H1 (cell line): ENCODE results near the gene HDAC7. TPM values are rescaled to one million over a fixed set of nuclear protein-coding genes. Genes with fewer than 3 reads are reported as not detected.

ENCODE experiments used
- CTCF ChIA-PET: fragments of 300-600 bp; sonication (Branson Sonifier 250); formaldehyde crosslinking; loops from one replicate; lab custom pipeline; 2021; ENCODE audit not compliant: partially characterized antibody; lab: Charles Lee
- POLR2A ChIA-PET: fragments of 300-600 bp; sonication (Branson Sonifier 250); formaldehyde crosslinking; loops from one replicate; lab custom pipeline; 2021; ENCODE audit warnings: inconsistent platforms; ENCODE audit not compliant: partially characterized antibody; lab: Charles Lee
- DNase-seq, 2 experiments: peaks; one replicate each; pipeline versions ENCODE4 v3.0.0 to v3.0.0-alpha.2; 2010 to 2022; ENCODE audit warnings: low spot score in 2 of 2, low read depth in 1 of 2, mixed read lengths in 1 of 2
- FAIRE-seq: peaks from 2 replicates; lab custom pipeline; 2011; peaks lifted over from hg19 to GRCh38; lab: Jason Lieb, UNC
- H2AFZ ChIP-seq: 2 replicates; pipeline ENCODE4 v1.8.1; 2012; ENCODE audit warnings: low read length, inconsistent platforms
- H2AK5ac ChIP-seq: 2 replicates; pipeline ENCODE4 v1.6.1; 2013; ENCODE audit warnings: low read depth, low read length
- H2BK120ac ChIP-seq: replicated peaks from 2 replicates; pipeline ENCODE3; 2013; ENCODE audit warnings: low read depth, low read length, inconsistent platforms
- H2BK12ac ChIP-seq: 2 replicates; pipeline ENCODE4 v1.6.1; 2013; ENCODE audit warnings: low read depth, low read length
- H2BK15ac ChIP-seq: 2 replicates; pipeline ENCODE4 v1.6.1; 2013; ENCODE audit warnings: low read length
- H2BK20ac ChIP-seq: 2 replicates; pipeline ENCODE4 v1.6.1; 2013; ENCODE audit warnings: low read length
- H2BK5ac ChIP-seq: 2 replicates; pipeline ENCODE4 v1.6.1; 2013; ENCODE audit warnings: low read depth, low read length
- H3K14ac ChIP-seq: 2 replicates; pipeline ENCODE4 v1.6.1; 2013; ENCODE audit warnings: inconsistent platforms; ENCODE audit not compliant: insufficient read length
- H3K18ac ChIP-seq: 2 replicates; pipeline ENCODE4 v1.6.1; 2013; ENCODE audit warnings: low read length; ENCODE audit errors: extremely low read depth
- H3K23ac ChIP-seq: 2 replicates; pipeline ENCODE4 v1.6.1; 2013; ENCODE audit warnings: inconsistent platforms; ENCODE audit not compliant: insufficient read length
- H3K23me2 ChIP-seq: 2 replicates; pipeline ENCODE4 v1.6.1; 2013; ENCODE audit warnings: low read depth, low read length
- H3K27ac ChIP-seq: 2 replicates; pipeline ENCODE4 v1.6.1; 2011; ENCODE audit warnings: low read depth, low read length, inconsistent platforms
- H3K27me3 ChIP-seq, 4 experiments: replicated peaks in 1 of 4; 1 replicate in 1 of 4; 2 replicates in 3 of 4; pipeline versions ENCODE4 v1.6.1 to v1.8.1; 2011 to 2013; ENCODE audit warnings: low read length in 3 of 4, mild to moderate bottlenecking in 3 of 4, inconsistent platforms in 2 of 4, mixed read lengths in 2 of 4, moderate library complexity in 1 of 4; ENCODE audit not compliant: control insufficient read depth in 3 of 4, insufficient read depth in 3 of 4; ENCODE audit errors: extremely low read depth in 1 of 4
- H3K36me3 ChIP-seq, 4 experiments: 2 replicates each; pipeline versions ENCODE4 v1.6.1 to v1.8.1; 2011 to 2013; ENCODE audit warnings: mild to moderate bottlenecking in 4 of 4, low read length in 3 of 4, moderate library complexity in 2 of 4, control low read depth in 1 of 4, inconsistent platforms in 1 of 4; ENCODE audit not compliant: insufficient read depth in 4 of 4, control insufficient read depth in 2 of 4
- H3K4ac ChIP-seq: replicated peaks from 2 replicates; pipeline ENCODE3; 2013; ENCODE audit warnings: low read length, low read depth, mixed read lengths, inconsistent platforms; ENCODE audit not compliant: insufficient read length
- H3K4me1 ChIP-seq, 4 experiments: replicated peaks in 1 of 4; 1 replicate in 1 of 4; 2 replicates in 3 of 4; pipeline versions ENCODE4 v1.6.1 to v1.8.1; 2011 to 2013; ENCODE audit warnings: low read length in 3 of 4, inconsistent platforms in 2 of 4, mixed read lengths in 1 of 4; ENCODE audit not compliant: insufficient read depth in 4 of 4, control insufficient read depth in 3 of 4
- H3K4me2 ChIP-seq, 2 experiments: 2 replicates each; pipeline versions ENCODE4 v1.6.1 to v1.8.1; 2011 to 2013; ENCODE audit warnings: low read depth in 2 of 2, low read length in 2 of 2, control low read depth in 1 of 2, inconsistent platforms in 1 of 2, mild to moderate bottlenecking in 1 of 2; ENCODE audit not compliant: insufficient read depth in 1 of 2
- H3K4me3 ChIP-seq, 4 experiments: fragments of 200-600, 300-600 bp in 1 of 4; sonication (generic), shearing (Covaris generic), sonication (Bioruptor Twin) in 1 of 4; 2 replicates each; pipeline versions ENCODE4 v1.5.1 to v1.8.1; 2011 to 2016; ENCODE audit warnings: low read length in 4 of 4, low read depth in 3 of 4, control low read depth in 2 of 4, inconsistent platforms in 2 of 4, mild to moderate bottlenecking in 2 of 4, mixed read lengths in 1 of 4, moderate library complexity in 1 of 4; ENCODE audit not compliant: insufficient read depth in 2 of 4; ENCODE audit errors: extremely low read depth in 1 of 4
- H3K56ac ChIP-seq: replicated peaks from 2 replicates; pipeline ENCODE3; 2013; ENCODE audit warnings: low read depth, mild to moderate bottlenecking, mixed read lengths, low read length, inconsistent platforms; ENCODE audit not compliant: insufficient read length
- H3K79me1 ChIP-seq: 2 replicates; pipeline ENCODE4 v1.6.1; 2013; ENCODE audit warnings: low read depth, low read length, control low read depth
- H3K79me2 ChIP-seq, 2 experiments: 2 replicates each; pipeline versions ENCODE4 v1.6.1 to v1.8.1; 2012 to 2013; ENCODE audit warnings: low read length in 2 of 2, mild to moderate bottlenecking in 2 of 2, inconsistent platforms in 1 of 2; ENCODE audit not compliant: insufficient read depth in 2 of 2, control insufficient read depth in 1 of 2
- H3K9ac ChIP-seq, 4 experiments: replicated peaks in 1 of 4; 1 replicate in 1 of 4; 2 replicates in 3 of 4; pipeline versions ENCODE4 v1.6.1 to v1.8.1; 2011 to 2013; ENCODE audit warnings: low read depth in 3 of 4, low read length in 3 of 4, control low read depth in 2 of 4, mild to moderate bottlenecking in 2 of 4, moderate library complexity in 2 of 4, inconsistent platforms in 1 of 4; ENCODE audit errors: extremely low read depth in 1 of 4
- H3K9me3 ChIP-seq, 2 experiments: 2 replicates each; pipeline versions ENCODE4 v1.6.1 to v1.8.1; 2012 to 2013; ENCODE audit warnings: mild to moderate bottlenecking in 2 of 2, moderate library complexity in 2 of 2, control low read depth in 1 of 2, inconsistent platforms in 1 of 2, low read depth in 1 of 2, low read length in 1 of 2, mixed read lengths in 1 of 2; ENCODE audit not compliant: insufficient read depth in 2 of 2
- H4K20me1 ChIP-seq, 2 experiments: replicated peaks in 1 of 2; 2 replicates each; pipeline versions ENCODE3 to v1.8.1; 2011 to 2013; ENCODE audit warnings: inconsistent platforms in 2 of 2, low read length in 2 of 2, mild to moderate bottlenecking in 1 of 2; ENCODE audit not compliant: insufficient read depth in 2 of 2, control insufficient read depth in 1 of 2
- H4K5ac ChIP-seq: 2 replicates; pipeline ENCODE4 v1.6.1; 2013; ENCODE audit warnings: low read length, low read depth, mixed read lengths, inconsistent platforms; ENCODE audit not compliant: insufficient read length
- H4K8ac ChIP-seq: 2 replicates; pipeline ENCODE4 v1.8.0; 2013; ENCODE audit warnings: mild to moderate bottlenecking, moderate library complexity, low read length, inconsistent platforms; ENCODE audit not compliant: insufficient read depth; ENCODE audit errors: extremely low read depth
- H4K91ac ChIP-seq: replicated peaks from 2 replicates; pipeline ENCODE3; 2013; ENCODE audit warnings: low read length, mixed read lengths, inconsistent platforms; ENCODE audit not compliant: insufficient read length
- CBX5 ChIP-seq: fragments of 300-800, 300-1000 bp; sonication (generic); IDR thresholded peaks from 2 replicates; pipeline ENCODE4 v1.7.1; 2016; ENCODE audit warnings: antibody characterized with exemption, low read length, low read depth
- CHD2 ChIP-seq: IDR thresholded peaks from 2 replicates; pipeline ENCODE4 v1.6.1; 2012; ENCODE audit warnings: low read length, improper control_type of control experiment
- EZH2 ChIP-seq: fragments of 200-600 bp; sonication (generic); IDR thresholded peaks from 2 replicates; pipeline ENCODE4 v1.7.1; 2012; ENCODE audit warnings: low read depth, mild to moderate bottlenecking, moderate library complexity, low read length, inconsistent platforms; ENCODE audit not compliant: severe bottlenecking
- FOSL1 ChIP-seq: IDR thresholded peaks from 2 replicates; pipeline ENCODE4 v1.6.1; 2011; ENCODE audit warnings: mild to moderate bottlenecking, low read depth, low read length, moderate library complexity; ENCODE audit not compliant: insufficient read depth
- HDAC6 ChIP-seq: IDR thresholded peaks from one replicate; pipeline ENCODE4 v1.7.1; 2012; ENCODE audit warnings: low read depth, mild to moderate bottlenecking, inconsistent platforms, low read length, moderate library complexity
- JUN ChIP-seq: IDR thresholded peaks from 2 replicates; pipeline ENCODE4 v1.6.1; 2011; ENCODE audit warnings: low read depth, mild to moderate bottlenecking, improper control_type of control experiment, low read length
- POU5F1 ChIP-seq: IDR thresholded peaks from 2 replicates; pipeline ENCODE4 v1.6.1; 2011; ENCODE audit warnings: low read depth, mild to moderate bottlenecking, low read length, moderate library complexity
- SAP30 ChIP-seq: fragments of 300-600 bp; sonication (generic); IDR thresholded peaks from 2 replicates; pipeline ENCODE4 v1.7.1; 2012; ENCODE audit warnings: low read length, moderate library complexity, mild to moderate bottlenecking, inconsistent platforms; ENCODE audit not compliant: insufficient read depth, insufficient replicate concordance
- SIRT6 ChIP-seq: IDR thresholded peaks from one replicate; pipeline ENCODE4 v1.7.1; 2012; ENCODE audit warnings: low read length, inconsistent platforms
- SP2 ChIP-seq: IDR thresholded peaks from 2 replicates; pipeline ENCODE4 v1.6.1; 2012; ENCODE audit warnings: mild to moderate bottlenecking, low read length, inconsistent platforms
- SRF ChIP-seq: IDR thresholded peaks from 2 replicates; pipeline ENCODE4 v1.6.1; 2011; ENCODE audit warnings: mild to moderate bottlenecking, low read depth, low read length, moderate library complexity
- TBP ChIP-seq: IDR thresholded peaks from 2 replicates; pipeline ENCODE4 v1.6.1; 2011; ENCODE audit warnings: low read depth, low read length, improper control_type of control experiment
- TEAD4 ChIP-seq: IDR thresholded peaks from 2 replicates; pipeline ENCODE4 v1.6.1; 2012; ENCODE audit warnings: low read depth, low read length, inconsistent platforms, mixed read lengths
- WGBS, 2 experiments: shearing (Covaris generic) in 1 of 2; methylation state at CpG; one replicate each; pipeline versions ENCODE4 v1.1.6 to v1.1.7; 2013 to 2015; ENCODE audit warnings: low lambda C conversion rate in 2 of 2, mixed read lengths in 2 of 2, inconsistent platforms in 1 of 2, low coverage in 1 of 2, missing lambda C conversion rate in 1 of 2; ENCODE audit not compliant: insufficient replicate concordance in 2 of 2, insufficient coverage in 1 of 2, insufficient read length in 1 of 2; ENCODE audit errors: extremely low coverage in 1 of 2, missing lambda C conversion rate in 1 of 2; 5-methylcytosine and 5-hydroxymethylcytosine counted together
- polyA plus RNA-seq, 7 experiments: library from polyadenylated mRNA; depleted of rRNA in 3 of 7; stranded (reverse) in 5 of 7; unstranded in 2 of 7; fragments of >200 nt in 5 of 7; fragments of 200-250 nt in 2 of 7; gene quantifications; 1 replicate in 5 of 7; 2 replicates in 1 of 7; 4 replicates in 1 of 7; pipeline versions ENCODE4 v1.2.1 to v1.2.3, GENCODE V29; 2011 to 2013; ENCODE audit warnings: missing spikeins in 2 of 7, mixed read lengths in 2 of 7
- total RNA-seq: library from RNA; stranded (reverse); fragmentation: NEBNext Ultra II Directional; extraction: Animal tissue kit (Norgen Biotek cat#: 25700); gene quantifications from 2 replicates; pipeline ENCODE4 v1.2.1, GENCODE V29; 2021

HDAC7 gene
- total and polyA plus RNA-seq, 2 of the 8 experiments (the other 6 are each of a cell fraction or from before 2014, with no cell fraction given), result 25.5 to 84.9 TPM

GRCh38 chr12:47754881-47755280 lies 64.8 kb downstream of the HDAC7 start:
- H3K4me3 ChIP-seq, result no peak overlapping the region
- H2BK12ac ChIP-seq, result peak overlapping the region; percentile 78; the same call in 1 of the 2 replicates
- no peaks in the 10 kb centered on the region for H3K79me2 ChIP-seq
- no peaks in the 10 kb centered on the region for H4K20me1 ChIP-seq
- no peak overlapping the region for H3K4me2 ChIP-seq
- no peak overlapping the region for H3K56ac ChIP-seq
- no peaks in the 10 kb centered on the region for H3K9me3 ChIP-seq
- no peaks in the 10 kb centered on the region for H3K36me3 ChIP-seq
- DNase-seq (no peak), FAIRE-seq (no peak)
- H3K4ac ChIP-seq, result no peak overlapping the region
- H2BK5ac ChIP-seq, result peak overlapping the region; percentile 37; the same call in 1 of the 2 replicates
- H3K23me2 ChIP-seq, result peaks cover 8% of the 10 kb centered on the region; the same call in 1 of the 2 replicates
- H3K14ac ChIP-seq, result no peak overlapping the region
- H3K4me1 ChIP-seq, result peaks cover 14 to 27% (median 16%) of the 10 kb centered on the region in 4 experiments
- H2BK15ac ChIP-seq, result peak overlapping the region; percentile 85; the same call in 1 of the 2 replicates
- H4K5ac ChIP-seq, result no peak overlapping the region
- peak overlapping the region; percentile 26; the same call in 1 of the 2 replicates for H2AK5ac ChIP-seq
- H4K91ac ChIP-seq, result no peak overlapping the region
- TF ChIP-seq SAP30 (no peak), POU5F1 (no peak), HDAC6 (no peak), TBP (no peak), JUN (no peak), SIRT6 (no peak), FOSL1 (no peak), CHD2 (no peak), SP2 (no peak), SRF (no peak), TEAD4 (no peak), EZH2 (no peak), CBX5 (no peak)
- H2BK20ac ChIP-seq, result peak overlapping the region; percentile 2; the same call in 1 of the 2 replicates
- H3K27me3 ChIP-seq, result peaks cover 0 to 2% (median 0%) of the 10 kb centered on the region in 4 experiments; a peak in 2 of 7 replicates
- H2AFZ ChIP-seq, result no peak overlapping the region
- no peak overlapping the region for H3K23ac ChIP-seq
- no peaks in the 10 kb centered on the region for H3K79me1 ChIP-seq
- ChIA-PET POLR2A (interaction anchor here (1.1 to 5.6 kb wide), 8 partner anchors 14 to 64 kb away, joined by 3 to 78 read pairs (median 4); partner anchors contain the start of genes ENDOU and SLC48A1), CTCF (interaction anchor here (0.9 to 64.6 kb wide), 9 partner anchors 8 to 443 kb away, joined by 3 to 2442 read pairs (median 7); partner anchors contain the start of genes ENDOU, SLC48A1 and VDR)
- no peak overlapping the region for H3K18ac ChIP-seq
- WGBS, 2 experiments, result 89% methylated on average over 3 of the region's 3 CpGs; no CpG with 5 or more reads in 1 of the 2 experiments
- no peak overlapping the region for H3K9ac ChIP-seq
- H3K27ac ChIP-seq, result no peak overlapping the region
- no peak overlapping the region for H2BK120ac ChIP-seq
- no peak overlapping the region for H4K8ac ChIP-seq
